Testis (tissue), 2 donors: ENCODE measurements around the gene IRAK4.

Experiments used
- CTCF ChIP-seq, 3 experiments: fragments of 450-650 bp in 2 of 3; fragments of 200-600 bp in 1 of 3; sonication (generic) in 1 of 3; IDR thresholded peaks; one replicate each; pipeline ENCODE4 v1.5.1; 2016 to 2019; ENCODE audit warnings: antibody characterized with exemption in 3 of 3, mild to moderate bottlenecking in 2 of 3, moderate library complexity in 1 of 3
- POLR2A ChIP-seq: fragments of 450-650 bp; IDR thresholded peaks from one replicate; pipeline ENCODE4 v1.6.1; 2017; ENCODE audit warnings: antibody characterized with exemption, mild to moderate bottlenecking, moderate library complexity

GRCh38 chr12:43754015-43754414 lies 4.7 kb upstream of the IRAK4 start:
- TF ChIP-seq CTCF (IDR thresholded peaks at IDR 0.05) (no peak), POLR2A (no peak)
